GM18867 (cell line): ENCODE measurements around the gene IGF1R.
A peak's percentile ranks its signal among the peaks of the same experiment; 100 is the strongest.

ENCODE experiments used
- ATAC-seq: cut with Tn5 transposase; IDR thresholded peaks from one replicate; pipeline ENCODE4 v1.9.1; 2021; ENCODE audit warnings: mild to moderate bottlenecking, moderate library complexity; ENCODE audit not compliant: unreplicated experiment

IGF1R gene

DNA sequence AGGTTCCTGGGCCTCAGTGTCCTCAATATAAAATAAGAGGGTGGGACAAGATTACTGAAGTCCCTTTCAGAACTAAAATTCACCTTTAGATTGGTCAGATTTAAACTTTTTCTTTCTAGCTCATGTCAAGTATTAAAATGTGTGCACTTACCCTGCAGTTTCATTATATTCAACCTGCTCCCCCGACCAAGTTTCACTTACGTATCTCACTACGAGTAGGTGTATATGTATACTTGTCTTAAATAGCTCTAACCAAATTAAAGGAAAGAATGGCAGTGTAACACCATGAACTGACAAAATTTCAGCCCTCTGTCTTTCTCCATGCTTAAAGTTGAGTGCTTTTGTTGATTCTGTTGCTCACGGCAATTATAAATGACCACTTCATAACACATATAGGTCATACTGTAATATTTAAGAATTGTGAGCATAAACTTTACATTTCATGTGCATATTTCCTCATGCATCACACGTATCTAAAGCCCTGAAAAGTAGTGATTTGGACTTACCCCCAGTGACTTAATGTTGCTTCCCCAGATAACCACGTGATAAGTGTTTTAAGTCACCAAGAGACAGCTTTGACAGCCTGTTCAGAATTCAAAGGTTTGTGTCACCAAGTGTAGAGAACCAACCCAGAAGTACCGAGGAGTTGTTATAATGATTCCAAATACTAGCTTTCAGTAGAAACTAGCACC lies 289.2 kb downstream of the IGF1R start:
- peak; percentile 84 for ATAC-seq

DNA sequence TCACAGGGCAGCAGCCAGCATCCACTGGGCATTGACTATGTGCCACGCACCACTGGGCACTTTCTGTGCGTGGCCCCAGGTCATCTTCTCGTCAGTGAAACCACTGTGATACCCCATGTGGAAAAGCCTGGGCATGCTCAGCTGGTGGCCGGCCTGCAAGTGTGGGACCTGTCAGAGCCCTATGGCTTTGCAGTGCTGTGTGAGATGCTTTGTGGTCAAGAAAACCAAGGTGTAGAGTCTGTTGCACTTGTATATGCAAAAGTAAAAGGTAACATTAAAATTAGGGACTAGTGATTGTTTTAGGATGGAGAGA lies 289.7 kb downstream of the IGF1R start:
- ATAC-seq = peak; percentile 67

DNA sequence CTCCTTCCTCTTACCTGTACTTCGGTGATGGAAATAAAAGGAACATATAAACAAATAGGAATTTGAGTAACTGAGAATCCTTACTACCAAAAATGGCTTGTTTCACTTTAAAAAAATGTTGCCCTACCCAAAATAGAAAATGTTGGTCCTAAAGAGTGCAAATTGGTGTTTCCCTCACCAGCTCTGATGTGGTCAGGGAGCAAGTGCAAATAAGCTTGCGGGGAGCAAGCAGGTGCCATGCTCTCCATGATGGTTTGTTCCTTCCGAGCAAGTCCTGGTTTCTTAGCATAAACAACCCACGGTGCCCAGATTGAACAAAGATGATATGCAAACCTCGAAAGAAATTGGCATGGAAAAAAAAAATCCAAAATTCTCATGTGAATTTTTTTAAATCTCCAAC lies 290.5 kb downstream of the IGF1R start:
- ATAC-seq = no peak

DNA sequence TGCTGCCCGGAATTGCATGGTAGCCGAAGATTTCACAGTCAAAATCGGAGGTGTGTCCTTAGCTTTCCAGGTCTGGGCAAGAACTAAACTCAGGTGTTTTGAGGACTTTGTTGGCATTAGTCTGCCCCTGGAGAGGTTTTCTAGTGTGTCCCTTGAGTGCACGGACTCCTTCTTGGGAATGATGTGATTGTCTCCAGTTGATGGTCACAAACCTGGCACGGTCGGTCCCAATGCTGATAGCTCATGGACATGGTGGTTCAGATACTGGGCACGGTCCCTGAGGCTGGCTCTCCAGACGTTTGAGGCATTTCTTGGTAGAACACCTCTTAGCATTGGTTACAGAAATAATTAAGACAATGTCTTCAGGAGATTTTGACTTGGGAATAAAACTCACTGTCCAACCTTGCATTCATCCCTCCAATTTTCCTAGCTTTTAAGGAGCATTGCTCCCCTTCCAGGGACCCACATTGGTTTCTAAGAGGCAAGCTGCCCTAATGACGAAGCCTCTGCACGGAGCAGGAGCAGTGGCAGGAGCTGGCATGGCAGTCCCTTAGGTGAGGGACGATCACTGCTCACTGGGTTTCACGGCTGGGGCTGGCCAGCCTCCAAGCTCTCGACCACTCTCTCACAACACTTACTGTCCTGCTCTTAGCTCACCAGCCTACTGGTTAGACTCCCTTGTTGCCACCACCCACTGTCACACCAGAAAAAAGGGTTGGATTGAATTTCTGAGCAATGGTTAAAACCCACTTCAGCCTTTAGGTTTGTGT lies 291.2 kb downstream of the IGF1R start:
- no peak for ATAC-seq

DNA sequence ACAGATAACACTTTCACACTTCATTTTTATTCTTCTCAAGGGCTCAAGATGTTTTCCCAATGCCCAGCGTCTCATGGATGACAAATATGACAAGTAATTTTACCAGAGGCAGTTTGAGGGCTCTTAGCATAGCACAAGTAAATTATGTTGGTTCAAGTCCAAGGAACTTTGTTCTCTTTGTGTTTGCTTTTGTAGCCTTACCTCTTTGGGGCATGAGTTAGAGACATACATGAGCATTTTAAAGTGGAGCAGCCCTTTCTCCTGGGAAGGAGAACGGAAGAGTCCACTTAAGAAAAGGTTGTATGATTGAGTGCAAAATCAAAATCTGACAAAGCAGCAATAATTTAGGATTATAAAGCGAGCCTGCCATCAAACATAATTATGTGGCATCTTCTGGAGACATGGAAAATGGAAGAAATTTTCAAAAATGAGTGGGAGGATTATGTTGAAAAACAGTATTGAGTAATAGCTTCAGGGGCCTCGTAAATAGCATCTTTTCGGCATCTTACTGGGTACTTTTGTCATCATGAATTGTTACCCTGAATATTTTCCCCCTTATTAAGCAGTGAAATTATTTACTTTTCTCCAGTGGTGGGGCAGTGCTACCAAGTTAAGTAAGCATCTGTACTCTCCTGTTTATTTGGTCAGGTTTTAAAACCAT lies 293.4 kb downstream of the IGF1R start:
- no peak for ATAC-seq

DNA sequence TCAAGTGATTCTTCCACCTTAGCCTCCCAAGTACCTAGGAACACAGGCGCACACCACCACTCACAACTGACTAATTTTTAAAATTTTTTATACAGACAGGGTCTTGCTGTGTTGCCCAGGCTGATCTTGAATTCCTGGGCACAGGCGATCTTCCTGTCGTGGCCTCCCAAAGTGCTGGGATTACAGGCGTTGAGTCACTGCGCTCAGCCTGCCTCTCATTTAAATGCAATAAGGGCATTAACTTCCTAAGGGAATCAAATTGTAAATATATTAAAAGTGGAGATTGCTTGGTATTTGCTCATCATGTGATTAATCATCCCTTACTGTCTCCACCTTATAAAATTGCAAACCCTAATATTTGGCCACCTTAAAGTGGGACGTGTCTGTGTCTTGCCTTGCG lies 294.1 kb downstream of the IGF1R start:
- no peak for ATAC-seq

DNA sequence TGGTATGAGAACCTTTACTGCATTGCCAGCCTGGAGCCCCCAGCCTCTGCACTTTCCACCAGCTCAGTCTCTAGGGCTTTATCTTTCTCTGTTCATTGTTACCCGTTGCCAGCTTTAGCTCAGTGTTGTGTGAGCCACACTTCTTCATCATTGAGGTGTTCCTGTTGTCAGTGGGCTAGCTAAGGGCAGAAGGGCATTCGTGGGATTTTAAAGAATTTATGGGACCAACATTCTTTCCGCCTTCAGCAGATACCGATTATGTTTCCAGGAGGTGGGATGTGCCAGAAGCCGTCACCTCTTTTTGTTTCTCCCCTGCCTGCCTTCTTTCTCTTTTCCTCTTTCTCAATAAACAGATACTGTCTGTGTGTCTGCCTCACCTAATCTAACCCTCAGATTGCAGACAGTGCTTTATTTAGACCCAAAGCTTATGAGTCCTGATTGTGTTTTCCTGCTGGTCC lies 294.7 kb downstream of the IGF1R start:
- ATAC-seq = no peak

DNA sequence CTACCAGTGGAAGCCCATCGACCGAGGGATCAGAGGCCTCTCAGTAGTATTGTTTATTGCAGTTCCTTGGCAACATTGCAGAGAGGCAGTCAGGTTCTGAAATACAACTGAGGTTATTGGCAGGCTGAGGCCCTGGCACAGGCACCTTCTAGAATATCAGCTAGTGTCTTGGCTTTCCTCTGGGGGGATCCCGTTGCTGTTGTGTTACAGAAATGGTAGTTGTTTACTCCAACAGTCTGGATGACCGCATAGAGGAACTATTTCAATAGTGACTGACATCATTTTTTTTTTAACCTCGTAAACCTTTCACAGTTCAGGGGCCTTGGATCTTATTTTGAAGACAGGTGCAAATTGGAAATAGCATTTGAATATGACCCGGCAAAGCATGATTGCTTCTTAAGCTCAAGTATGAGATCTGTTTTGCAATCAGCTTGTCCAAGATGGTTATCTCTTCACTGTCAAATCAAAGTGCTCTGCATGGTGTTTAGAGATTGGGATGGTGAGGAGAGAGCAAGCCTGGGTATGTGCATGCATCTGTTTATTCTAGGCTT lies 295.3 kb downstream of the IGF1R start:
- ATAC-seq = no peak

DNA sequence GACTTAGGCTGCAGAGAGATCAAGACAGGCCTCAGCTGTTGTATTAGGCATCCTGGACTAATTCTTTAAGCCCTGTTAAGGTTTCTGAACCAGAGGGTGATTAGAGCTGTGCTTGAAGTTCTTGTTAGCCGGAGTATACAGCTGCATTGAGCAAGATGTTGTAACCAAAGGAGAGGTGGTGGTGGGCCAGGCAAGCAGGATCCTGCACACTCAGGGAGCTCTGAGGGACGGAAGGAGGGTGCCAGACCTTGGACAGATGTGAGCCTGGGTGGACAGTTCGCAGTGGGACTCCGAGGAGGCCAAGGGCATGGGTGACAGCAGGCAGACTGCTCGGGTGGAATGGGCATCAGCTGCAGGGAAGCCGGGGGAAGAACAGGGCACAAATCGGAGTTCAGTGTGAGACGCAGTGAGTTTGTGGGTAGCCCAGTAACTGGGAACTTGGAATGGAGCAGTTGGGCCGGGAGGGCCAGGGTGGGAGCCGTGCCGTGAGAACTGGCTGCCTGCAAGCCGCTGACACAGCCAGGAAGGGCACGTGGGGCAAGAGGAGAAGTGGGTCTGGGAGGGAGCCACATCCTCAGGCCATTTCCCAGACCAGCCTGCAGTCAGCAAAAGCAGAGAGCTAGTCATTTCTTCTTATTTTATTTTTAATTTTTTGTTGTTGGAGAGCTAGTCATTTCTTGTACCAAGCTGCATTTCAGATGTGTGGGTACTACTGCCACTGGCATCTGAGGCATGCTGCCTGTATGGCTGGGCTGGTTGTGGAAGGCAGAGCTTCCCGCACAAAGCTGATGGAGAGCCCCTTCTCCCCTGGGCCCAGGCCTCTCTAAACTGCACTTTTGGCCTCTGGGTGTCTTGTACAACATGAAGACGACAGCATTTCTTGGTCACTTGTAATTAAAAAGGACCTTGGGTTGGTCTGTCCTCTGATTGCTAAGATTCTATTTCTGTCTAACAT lies 298.2 kb downstream of the IGF1R start:
- ATAC-seq = no peak

DNA sequence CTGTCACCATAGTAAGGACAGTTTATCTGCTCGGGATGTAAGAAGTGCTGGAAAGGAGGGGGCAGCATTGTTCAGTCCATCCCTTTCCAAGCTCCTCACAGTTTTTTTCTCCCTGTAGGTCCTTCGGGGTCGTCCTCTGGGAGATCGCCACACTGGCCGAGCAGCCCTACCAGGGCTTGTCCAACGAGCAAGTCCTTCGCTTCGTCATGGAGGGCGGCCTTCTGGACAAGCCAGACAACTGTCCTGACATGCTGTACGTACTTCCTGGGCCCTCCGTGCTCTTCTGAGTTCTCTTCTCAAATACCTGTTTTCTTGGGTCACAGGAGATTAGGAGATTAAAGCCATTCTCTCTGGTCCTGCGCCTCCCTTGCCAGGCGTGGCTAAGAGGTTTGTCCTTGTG lies 300.1 kb downstream of the IGF1R start:
- ATAC-seq = no peak

DNA sequence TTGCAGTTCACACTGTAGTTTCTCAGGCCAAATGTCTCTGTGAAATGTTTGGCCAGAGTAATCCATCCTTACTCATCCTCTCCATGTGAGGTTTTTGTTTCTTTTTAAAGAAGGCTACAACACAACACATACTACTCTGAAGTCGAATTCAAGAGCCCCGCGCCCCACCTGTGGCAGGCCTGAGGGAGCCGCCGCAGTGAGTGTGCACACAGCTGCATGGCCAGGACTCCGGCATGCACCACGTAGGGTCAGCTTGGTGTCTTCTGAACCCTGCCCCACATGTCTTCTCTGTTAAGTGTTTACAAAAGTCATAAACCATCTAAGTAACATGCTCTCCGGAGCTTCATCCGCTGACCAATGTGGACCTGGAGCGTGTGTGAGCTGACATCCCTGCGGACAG lies 300.6 kb downstream of the IGF1R start:
- ATAC-seq = no peak

DNA sequence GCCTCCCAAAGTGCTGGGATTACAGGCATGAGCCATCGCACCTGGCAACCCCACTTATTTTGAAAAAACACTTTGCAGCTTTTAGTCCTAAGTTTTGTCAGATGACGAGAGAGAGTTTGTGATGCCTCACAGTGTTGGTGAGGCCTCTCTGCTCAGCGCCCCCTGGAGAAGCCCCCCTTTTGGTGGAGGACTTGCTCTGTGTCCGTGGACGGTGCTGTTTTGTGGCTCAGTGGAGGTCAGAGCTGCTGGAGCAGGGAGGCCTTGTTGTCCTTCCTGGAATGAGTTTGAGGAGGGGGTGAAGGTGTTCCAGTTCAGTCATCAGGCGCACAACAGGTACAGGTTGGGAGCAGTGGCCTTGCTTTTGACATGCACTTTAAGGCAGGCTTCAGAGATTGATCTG lies 301.3 kb downstream of the IGF1R start:
- ATAC-seq = no peak

DNA sequence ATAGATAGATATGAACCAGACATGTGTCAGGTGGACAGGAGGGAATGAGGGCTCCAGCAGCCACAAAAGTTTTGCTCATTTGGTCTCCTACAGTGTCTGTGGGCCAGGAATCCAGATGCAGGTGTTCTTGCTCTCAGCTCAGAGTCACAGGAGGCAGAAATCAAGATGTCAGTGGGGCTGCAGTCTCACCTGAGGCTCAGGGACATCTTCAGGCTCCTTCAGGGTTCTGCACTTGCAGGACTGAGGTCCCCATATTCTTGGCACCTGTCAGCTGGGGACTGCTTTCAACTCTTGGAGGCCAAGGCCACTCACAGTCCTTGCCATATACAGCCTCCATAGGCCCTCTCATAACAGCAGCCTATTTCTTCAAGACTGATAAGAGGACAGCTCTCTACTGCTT lies 301.9 kb downstream of the IGF1R start:
- ATAC-seq = no peak

DNA sequence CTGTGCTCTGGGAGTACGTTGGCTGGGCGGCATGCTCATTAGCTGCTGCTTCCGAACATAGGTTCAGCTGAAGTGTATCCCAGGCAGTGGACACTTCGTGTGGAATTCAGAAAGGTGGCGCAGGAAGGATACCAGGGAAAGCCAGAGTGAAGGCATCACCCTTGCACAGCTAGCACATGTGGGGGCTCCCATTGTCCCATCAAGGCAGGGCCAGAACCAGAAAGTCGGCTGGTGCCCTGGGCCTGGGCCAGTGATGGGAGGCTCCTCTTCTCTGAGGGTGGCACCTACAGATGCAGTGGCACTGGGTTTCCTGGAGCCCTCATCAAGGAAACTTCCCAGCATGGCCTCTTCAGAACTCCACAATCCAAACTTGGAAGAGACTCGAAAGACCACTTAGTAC lies 302.7 kb downstream of the IGF1R start:
- ATAC-seq = no peak

DNA sequence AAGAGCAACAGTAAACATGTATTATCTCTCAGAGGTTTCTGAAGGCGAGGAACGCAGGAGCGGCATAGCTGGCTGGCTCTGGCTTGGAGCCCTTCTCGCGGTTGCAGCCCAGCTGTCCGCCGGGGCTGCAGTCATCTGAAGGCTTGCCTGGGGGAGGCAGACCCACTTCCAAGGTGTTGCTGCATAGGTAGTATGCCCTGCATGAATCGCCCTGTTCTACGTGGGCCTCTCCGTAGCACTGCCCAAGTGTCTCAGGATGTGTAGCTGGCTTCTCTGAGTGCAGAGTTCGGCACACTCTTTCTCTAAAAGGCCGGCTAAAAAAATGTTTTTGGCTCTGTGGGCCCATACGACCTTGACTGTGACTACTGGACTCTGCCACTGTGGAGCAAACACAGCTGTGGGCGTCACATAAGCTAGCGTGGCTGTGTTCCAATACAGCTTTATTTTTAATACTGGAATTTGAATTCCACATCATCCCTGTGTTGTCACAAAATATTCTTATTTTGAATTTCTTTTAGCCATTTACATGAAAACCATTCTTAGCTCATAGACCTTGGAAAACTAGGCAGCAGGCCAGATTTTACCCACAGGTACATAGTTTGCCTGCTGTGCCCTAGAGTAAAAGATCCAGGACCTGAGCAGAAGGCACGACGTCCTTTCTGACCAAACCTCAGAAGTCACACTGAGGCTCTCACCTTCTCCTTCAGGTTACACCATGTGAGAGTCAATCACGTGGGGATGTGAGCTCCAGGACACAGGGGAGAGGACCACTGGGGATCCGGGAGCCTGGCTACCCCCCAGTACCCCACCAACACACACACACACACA lies 303.4 kb downstream of the IGF1R start:
- ATAC-seq = no peak

DNA sequence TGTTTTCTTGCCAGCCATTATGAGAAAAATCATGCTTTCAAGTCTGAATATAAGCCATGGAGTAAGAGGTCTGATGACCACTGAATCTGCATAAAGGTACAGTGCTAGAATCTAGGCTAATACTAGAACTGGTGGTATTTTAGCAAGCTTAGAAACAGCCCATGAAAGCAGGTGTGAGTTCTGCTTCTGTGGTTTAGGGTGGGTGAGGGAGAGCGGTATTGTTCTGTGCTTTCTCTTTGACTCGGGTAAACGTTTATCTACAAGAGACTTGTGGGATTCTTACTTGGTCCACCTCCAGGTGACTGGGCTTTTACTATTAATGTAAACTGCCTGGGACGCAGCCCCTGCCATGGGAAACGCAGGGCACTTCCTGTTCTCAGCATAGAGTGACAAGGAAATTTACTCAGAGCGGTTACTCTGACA lies 304.1 kb downstream of the IGF1R start:
- ATAC-seq = peak; percentile 97

DNA sequence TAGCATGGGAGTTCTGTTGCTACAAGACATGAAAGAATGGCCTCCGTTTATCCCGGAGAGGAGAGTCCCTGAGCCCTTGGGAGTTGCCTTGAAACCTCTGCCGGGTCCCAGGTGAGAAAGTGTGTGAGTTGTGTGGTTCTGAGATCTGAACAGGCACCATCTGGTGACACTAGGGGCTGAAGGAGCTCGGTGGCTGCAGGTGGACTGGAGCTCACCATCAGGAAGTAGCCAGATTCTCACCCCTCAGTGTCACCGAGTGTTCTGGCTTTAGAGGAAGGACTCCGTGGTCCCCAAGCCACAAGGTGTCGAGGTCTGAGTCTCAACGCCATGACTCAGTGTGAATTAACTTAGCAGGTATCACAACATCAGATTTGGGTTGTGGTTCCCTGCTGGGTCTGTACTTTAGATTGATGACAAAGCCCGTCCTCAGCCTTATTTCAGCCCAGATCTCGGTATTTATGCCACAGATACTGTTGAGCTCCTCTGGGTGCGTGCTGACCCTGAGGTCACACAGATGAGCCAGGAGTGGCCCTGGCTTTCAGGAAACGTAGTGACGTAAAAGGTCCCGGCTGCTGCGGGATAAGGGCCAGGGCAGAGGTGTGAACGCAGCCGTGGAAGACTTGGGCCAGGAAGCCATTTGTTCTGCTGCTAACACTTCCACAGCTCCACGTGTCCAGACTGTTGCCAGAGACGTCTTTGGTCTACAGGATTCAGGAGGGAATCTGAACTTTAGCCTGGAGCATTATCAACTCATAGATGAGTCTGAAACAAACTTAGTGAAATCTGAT lies 304.9 kb downstream of the IGF1R start:
- peak; percentile 40 for ATAC-seq

DNA sequence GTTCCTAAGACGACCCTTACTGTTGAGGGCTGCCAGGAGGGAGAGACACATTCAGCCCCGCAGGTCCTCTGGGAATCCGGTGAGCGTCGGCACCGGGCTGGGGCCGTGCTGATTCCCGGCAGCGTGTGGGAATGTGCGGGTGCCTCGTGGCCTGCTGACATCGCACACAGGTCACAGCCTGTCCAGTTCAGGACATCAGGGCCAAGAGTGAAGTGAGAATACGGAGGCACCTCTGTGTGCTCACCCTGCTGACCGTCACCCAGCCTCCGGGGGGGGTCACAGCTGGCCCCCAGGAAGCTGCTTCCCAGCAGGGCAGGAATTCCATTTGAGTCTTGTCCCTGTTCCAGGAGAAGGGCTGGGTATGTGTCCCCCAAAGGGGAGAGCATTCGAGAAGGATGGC lies 305.6 kb downstream of the IGF1R start:
- ATAC-seq = no peak

DNA sequence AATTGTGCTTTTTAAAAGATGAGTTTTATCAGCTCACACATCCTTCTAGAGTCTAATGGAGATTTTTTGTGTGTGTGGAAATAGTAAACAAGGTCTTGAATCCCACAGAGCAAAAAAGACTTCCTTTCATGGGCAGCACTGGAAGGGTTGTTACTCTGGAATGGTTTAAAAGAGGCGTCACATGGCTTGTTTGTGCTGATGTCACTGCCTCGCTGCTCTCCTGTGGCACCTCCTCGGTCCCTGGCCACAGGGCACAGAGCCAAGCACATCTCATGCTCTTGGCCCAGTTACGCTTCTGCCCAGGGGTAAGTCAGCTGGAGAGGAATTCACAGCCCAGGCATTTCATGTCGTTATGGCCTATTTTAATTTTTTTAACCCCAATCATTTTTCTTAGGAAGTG lies 306.1 kb downstream of the IGF1R start:
- ATAC-seq = no peak
